Measurements from ENCODE around the gene MYO7A.

Gene MYO7A

DNA sequence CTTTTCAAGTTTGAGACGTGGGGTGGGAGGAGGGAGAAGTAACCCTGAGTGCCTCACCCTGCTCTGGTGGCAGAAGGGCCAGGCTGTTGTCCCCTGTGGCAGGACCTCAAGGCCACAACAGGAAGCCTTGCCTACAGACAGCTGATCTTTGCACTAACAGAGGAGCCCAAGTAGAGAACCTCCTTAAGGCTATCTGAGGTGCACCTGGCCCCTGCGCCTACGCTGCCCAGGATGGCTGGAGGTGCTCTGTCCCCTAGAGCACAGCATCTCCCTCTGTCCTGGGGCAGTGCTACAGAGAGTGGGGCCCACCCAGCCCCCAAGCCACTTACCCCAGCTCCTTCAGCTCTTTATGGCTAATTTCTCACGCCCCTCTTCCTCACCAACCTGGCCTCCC lies 27.0 kb downstream of the MYO7A start:
- Histone ChIP-seq H3K9me3 (ENCODE audit: low read length) (no peaks in the 10 kb centered on the region), H3K4me1 (ENCODE audit: insufficient read depth, low read length, severe bottlenecking) (no peaks in the 10 kb centered on the region), H3K4me3 (ENCODE audit: low read depth, low read length, poor library complexity, severe bottlenecking) (no peak overlapping the region), H3K36me3 (ENCODE audit: insufficient read depth, low read length) (no peaks in the 10 kb centered on the region), H3K9ac (ENCODE audit: low read length) (no peak overlapping the region), H3K27ac (ENCODE audit: low read depth, low read length, poor library complexity, severe bottlenecking) (no peak overlapping the region), H3K9me2 (ENCODE audit: low read depth, low read length) (no peaks in the 10 kb centered on the region), H2AFZ (ENCODE audit: low read length) (no peak overlapping the region), H4K20me1 (ENCODE audit: insufficient read depth, low read length) (no peaks in the 10 kb centered on the region), H3K4me2 (ENCODE audit: low read length) (no peak overlapping the region), H3K27me3 (ENCODE audit: insufficient read depth, low read length) (no peaks in the 10 kb centered on the region; the same call in 1 of the 2 replicates), H3F3A (ENCODE audit: insufficient read depth, low read length) (no peaks in the 10 kb centered on the region), H3K79me2 (ENCODE audit: insufficient read depth, low read length) (no peaks in the 10 kb centered on the region)
- TF ChIP-seq EZH2 (IDR thresholded peaks at IDR 0.05; ENCODE audit: borderline replicate concordance, low read length) = no peak
- TF ChIP-seq, protein P1, sequence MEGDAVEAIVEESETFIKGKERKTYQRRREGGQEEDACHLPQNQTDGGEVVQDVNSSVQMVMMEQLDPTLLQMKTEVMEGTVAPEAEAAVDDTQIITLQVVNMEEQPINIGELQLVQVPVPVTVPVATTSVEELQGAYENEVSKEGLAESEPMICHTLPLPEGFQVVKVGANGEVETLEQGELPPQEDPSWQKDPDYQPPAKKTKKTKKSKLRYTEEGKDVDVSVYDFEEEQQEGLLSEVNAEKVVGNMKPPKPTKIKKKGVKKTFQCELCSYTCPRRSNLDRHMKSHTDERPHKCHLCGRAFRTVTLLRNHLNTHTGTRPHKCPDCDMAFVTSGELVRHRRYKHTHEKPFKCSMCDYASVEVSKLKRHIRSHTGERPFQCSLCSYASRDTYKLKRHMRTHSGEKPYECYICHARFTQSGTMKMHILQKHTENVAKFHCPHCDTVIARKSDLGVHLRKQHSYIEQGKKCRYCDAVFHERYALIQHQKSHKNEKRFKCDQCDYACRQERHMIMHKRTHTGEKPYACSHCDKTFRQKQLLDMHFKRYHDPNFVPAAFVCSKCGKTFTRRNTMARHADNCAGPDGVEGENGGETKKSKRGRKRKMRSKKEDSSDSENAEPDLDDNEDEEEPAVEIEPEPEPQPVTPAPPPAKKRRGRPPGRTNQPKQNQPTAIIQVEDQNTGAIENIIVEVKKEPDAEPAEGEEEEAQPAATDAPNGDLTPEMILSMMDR (IDR thresholded peaks at IDR 0.05; ENCODE audit: low read length) = no peak

DNA sequence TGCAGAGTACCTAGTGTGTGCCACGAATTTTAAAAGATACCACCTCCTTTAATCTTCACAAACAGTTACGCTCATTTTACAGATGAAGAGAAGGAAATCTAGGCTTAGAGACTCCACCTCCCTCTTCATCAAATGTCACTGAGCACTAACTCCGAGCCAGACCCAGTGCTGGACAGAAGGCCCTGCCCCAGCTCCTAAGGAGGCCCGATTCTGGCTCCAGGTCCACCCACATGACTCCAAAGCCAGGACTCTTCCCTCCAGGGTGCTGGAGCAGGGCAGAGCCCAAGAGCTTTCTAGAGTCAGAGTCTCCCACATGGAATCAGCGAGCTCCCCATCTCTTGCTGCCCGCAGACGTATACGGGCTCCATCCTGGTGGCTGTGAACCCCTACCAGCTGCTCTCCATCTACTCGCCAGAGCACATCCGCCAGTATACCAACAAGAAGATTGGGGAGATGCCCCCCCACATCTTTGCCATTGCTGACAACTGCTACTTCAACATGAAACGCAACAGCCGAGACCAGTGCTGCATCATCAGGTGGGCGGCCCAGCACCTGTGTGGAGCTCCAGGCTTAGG lies 27.6 kb downstream of the MYO7A start:
- Histone ChIP-seq H3K4me3 (ENCODE audit: low read depth, low read length, poor library complexity, severe bottlenecking) (no peak overlapping the region), H3K9ac (ENCODE audit: low read length) (no peak overlapping the region), H3K27me3 (ENCODE audit: insufficient read depth, low read length) (no peaks in the 10 kb centered on the region), H3K79me2 (ENCODE audit: insufficient read depth, low read length) (no peaks in the 10 kb centered on the region), H3K4me1 (ENCODE audit: insufficient read depth, low read length, severe bottlenecking) (no peaks in the 10 kb centered on the region), H3K27ac (ENCODE audit: low read depth, low read length, poor library complexity, severe bottlenecking) (no peak overlapping the region), H3K9me3 (ENCODE audit: low read length) (no peaks in the 10 kb centered on the region), H2AFZ (ENCODE audit: low read length) (no peak overlapping the region), H3K4me2 (ENCODE audit: low read length) (no peak overlapping the region), H3K36me3 (ENCODE audit: insufficient read depth, low read length) (no peaks in the 10 kb centered on the region), H4K20me1 (ENCODE audit: insufficient read depth, low read length) (no peaks in the 10 kb centered on the region), H3F3A (ENCODE audit: insufficient read depth, low read length) (no peaks in the 10 kb centered on the region), H3K9me2 (ENCODE audit: low read depth, low read length) (no peaks in the 10 kb centered on the region)
- TF ChIP-seq, protein P1 (IDR thresholded peaks at IDR 0.05; ENCODE audit: low read length) = no peak
- TF ChIP-seq EZH2 (IDR thresholded peaks at IDR 0.05; ENCODE audit: borderline replicate concordance, low read length) = no peak

DNA sequence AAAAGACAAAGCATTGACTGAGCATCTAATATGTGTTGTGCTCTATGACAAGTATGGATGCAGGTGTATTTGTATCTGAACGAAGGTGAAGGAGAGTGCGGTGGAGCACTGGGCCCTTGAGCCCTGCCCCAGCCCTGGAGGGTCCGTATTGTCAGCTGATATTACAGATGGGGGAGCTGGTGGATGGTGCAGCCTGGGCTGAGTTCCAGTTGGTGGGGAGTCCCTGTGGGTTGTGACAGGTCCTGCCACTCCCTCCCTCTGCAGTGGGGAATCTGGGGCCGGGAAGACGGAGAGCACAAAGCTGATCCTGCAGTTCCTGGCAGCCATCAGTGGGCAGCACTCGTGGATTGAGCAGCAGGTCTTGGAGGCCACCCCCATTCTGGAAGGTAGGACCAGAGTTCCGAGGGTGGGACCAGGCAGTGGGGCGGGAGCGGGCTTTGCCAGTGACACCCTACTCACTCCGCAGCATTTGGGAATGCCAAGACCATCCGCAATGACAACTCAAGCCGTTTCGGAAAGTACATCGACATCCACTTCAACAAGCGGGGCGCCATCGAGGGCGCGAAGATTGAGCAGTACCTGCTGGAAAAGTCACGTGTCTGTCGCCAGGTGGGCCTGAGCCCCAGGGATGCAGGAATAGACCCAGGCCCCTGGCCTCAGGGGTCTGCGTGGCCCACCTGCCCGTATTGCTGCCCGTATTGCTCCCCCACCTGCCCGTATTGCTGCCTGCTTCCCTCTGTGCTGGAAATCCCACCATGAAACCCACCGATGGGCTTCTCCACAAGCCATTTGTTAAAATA lies 28.6 kb downstream of the MYO7A start:
- Histone ChIP-seq H3K4me3 (ENCODE audit: low read depth, low read length, poor library complexity, severe bottlenecking) (no peak overlapping the region), H3K9me3 (ENCODE audit: low read length) (no peaks in the 10 kb centered on the region), H3K27me3 (ENCODE audit: insufficient read depth, low read length) (no peaks in the 10 kb centered on the region), H2AFZ (ENCODE audit: low read length) (no peak overlapping the region), H3K4me2 (ENCODE audit: low read length) (no peak overlapping the region), H3K9ac (ENCODE audit: low read length) (no peak overlapping the region), H3K79me2 (ENCODE audit: insufficient read depth, low read length) (no peaks in the 10 kb centered on the region), H3F3A (ENCODE audit: insufficient read depth, low read length) (no peaks in the 10 kb centered on the region), H3K27ac (ENCODE audit: low read depth, low read length, poor library complexity, severe bottlenecking) (no peak overlapping the region), H3K36me3 (ENCODE audit: insufficient read depth, low read length) (no peaks in the 10 kb centered on the region), H3K9me2 (ENCODE audit: low read depth, low read length) (no peaks in the 10 kb centered on the region), H4K20me1 (ENCODE audit: insufficient read depth, low read length) (no peaks in the 10 kb centered on the region), H3K4me1 (ENCODE audit: insufficient read depth, low read length, severe bottlenecking) (no peaks in the 10 kb centered on the region)
- TF ChIP-seq EZH2 (IDR thresholded peaks at IDR 0.05; ENCODE audit: borderline replicate concordance, low read length) = no peak
- TF ChIP-seq, protein P1 (IDR thresholded peaks at IDR 0.05; ENCODE audit: low read length) = no peak

All from OCI-LY1 (cell line).